Umbilical cord (tissue), 2 donors: ENCODE results near the gene OSBPL8. TPM values are rescaled to one million over a fixed set of nuclear protein-coding genes. Genes with fewer than 3 reads are reported as not detected.

Experiments used
- DNase-seq: peaks from one replicate; pipeline ENCODE4 v3.0.0-alpha.2; 2015; ENCODE audit warnings: low spot score
- total RNA-seq: library from RNA; depleted of rRNA; stranded (reverse); fragments of >200 nt; gene quantifications from one replicate; pipeline ENCODE4 v1.2.3, GENCODE V29; 2014; ENCODE audit warnings: low replicate concordance; ENCODE audit not compliant: insufficient read depth

OSBPL8 gene
- total RNA-seq, 1 donor from 2014 or later, result 63.8 TPM

GRCh38 chr12:76470028-76470939 is 89.3 kb downstream of the OSBPL8 start:
- peak; percentile 67 for DNase-seq

DNA sequence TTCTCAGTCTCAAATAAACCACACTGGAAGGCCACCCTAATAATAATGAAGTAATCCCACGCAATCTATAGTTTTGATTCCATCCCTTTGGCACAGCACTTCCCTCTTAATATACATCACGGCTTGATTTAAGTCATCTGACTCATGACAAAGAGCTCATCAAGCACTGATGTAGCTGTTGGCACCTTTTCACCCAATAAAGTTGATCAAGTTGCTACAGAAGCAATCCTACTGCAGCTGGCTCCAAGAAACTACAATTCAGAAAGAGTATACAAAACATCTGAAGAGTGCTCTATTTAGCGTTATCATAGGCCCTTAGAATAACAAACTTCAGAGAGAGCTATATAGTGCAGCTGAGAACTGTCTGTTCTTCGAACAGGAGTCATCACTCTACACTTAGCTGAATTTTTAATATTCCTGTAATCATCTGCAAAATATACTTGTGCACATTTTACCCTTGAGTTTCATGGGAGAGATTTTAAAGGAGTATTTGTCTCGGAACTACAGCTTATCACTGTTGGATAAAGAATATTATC is 94.9 kb downstream of the OSBPL8 start:
- DNase-seq, result no peak

DNA sequence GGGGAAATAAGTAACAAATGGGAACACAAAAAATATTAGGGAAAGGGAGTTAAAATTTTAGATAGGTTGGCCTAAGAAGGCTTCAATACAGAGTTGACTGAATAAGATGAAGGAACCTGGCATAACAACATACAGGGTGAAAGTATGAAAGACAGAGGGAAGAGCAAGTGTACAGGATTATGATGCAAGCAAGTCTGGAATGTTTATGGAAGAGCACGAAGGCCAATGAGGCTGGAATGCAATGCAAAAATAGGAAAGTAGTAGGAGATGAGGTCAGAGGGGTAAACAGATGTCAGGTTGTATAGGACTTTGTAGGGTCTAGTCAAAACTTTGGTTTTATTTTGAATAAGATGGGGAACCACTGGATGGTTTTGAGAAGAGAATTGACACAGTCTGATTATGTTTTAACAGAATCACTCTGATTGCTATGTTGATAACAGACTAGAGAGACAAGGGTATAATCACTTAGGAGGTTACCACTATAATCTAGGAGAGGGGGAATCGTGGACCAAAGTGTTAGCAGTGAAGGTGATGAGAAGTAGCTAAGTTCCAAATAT is 96.8 kb downstream of the OSBPL8 start:
- DNase-seq, result no peak

- no peak for DNase-seq
Measured at GRCh38 chr12:76460807-76461206, 98.8 kb downstream of the OSBPL8 start.

GRCh38 chr12:76457818-76458217 is 101.8 kb downstream of the OSBPL8 start:
- no peak for DNase-seq

- DNase-seq, result no peak
Measured at GRCh38 chr12:76457010-76457409, 102.6 kb downstream of the OSBPL8 start.

DNA sequence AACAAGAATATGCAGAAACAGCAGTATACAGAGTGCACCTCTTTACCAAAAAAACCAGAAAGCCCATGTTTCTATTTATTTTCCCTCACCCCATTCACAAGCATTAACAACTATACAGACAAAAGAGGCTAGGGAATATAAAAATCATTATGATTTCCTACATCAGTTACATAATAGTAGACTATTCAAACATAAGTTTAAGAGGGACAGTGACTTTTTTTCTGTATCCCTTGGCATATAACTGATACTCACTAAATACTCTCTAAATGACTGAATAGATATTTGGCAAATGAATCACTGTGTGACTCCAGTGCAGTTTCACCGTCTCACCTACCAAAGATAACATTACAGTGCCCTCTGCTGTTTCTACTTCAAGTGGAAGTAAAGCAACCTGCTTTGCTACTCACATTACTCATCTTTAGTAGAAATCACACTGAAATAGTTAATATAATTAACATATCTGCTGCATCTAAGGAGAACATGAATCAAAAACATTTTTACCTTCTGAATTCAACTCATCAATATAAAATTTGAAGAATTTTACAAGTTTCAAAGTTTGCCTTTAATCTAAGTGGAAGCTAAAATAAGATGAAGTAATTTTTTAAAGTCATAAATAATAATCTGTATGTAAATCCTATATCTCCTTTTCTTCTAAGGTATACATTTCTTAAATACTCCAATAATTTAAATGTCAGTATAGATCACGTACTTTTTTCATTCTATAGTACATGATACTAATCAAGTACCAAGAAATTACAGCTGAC is 103.8 kb downstream of the OSBPL8 start:
- DNase-seq, result peak; percentile 77

- no peak for DNase-seq
Measured at GRCh38 chr12:76451528-76451927, 108.0 kb downstream of the OSBPL8 start.

DNA sequence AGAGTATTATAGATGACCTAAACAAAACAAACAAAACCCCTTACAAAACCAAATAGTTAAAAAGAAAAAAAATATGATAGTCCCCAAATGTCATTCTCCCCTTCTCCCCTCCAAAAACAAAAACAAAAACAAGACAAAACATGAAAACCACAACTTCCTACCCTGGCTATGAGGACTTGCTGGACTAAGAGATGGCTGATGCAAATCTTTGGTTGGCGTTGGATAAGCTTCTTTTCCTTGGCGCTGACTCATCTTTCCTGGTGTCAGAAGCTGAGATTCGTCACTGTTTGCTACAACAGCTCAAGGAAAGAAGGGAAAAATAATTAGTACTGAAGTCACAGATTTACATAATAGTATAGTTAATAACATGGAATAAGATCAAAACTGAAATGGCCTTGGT is 108.9 kb downstream of the OSBPL8 start:
- no peak for DNase-seq

DNA sequence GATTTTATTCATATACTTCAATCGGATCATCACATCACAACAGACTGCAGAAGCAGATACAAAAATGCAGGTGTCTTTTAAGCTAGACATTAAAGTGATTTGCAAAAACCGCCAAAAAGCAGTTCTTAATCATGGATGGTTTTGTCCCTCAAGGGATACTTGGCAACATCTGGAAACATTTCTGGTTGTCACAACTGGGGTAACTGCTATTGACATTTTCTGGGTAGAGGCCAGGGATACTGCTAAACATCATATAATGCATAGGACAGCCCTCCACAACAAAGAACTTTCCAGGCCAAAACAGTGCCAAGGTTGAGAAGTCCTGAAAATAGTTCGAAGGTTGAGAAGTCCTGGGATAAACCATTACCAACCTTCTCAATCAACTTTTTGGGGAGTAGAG is 109.6 kb downstream of the OSBPL8 start:
- DNase-seq, result no peak

- DNase-seq, result no peak
Measured at GRCh38 chr12:76449583-76449982, 110.0 kb downstream of the OSBPL8 start.

DNA sequence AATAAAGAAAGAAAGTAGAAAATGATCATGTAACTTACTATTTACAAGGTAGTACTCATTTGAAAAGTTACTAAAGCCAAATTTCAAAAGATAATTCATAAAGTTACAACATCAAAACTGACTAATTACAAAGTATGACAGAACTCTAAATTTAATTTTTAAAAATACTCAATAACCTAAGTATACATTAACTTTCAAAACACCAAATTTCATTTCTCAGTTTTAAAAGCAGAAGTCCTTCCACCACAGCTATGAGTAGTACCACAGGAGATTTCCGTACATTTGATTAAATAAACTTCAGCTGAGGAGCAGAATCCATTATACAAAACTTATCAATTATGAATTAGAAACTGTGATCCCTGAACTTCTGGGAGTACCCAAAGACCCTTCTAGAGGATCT is 110.6 kb downstream of the OSBPL8 start:
- DNase-seq, result no peak

DNA sequence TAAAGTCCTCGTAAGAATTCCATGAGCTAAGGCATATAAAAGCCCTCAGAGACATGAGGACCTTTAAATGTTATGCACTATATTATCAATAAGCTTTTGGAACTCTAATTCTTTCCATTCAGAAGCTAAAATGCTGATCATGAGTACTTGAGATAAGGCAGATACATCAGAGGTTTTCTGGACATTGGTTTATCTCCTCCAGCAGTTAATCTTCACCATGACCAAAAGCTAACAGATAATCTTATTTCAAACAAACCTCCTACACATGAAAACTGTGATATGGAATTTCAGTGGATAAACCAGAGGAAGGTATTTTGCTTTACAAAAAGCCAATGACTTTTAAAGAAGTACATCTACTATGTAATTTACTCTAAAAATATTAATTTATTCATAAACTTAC is 113.5 kb downstream of the OSBPL8 start:
- DNase-seq, result peak; percentile 13

DNA sequence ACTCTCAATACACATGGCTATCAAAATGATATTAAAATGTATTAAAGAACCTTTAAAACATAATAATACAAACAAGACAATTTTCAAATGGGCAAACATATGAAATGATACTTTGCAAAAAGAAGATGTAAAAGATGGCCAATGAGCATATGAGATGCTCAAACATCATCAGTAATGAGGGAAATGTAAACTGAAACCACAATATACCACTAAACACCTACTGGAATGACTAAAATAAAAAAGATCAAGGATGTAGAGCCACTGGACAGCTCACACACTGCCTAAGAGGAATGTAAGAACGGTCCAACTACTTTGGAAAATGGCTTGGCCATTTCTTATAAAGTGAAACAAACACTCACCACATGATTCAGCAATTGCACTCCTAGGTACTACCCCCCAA is 114.1 kb downstream of the OSBPL8 start:
- DNase-seq, result no peak

DNA sequence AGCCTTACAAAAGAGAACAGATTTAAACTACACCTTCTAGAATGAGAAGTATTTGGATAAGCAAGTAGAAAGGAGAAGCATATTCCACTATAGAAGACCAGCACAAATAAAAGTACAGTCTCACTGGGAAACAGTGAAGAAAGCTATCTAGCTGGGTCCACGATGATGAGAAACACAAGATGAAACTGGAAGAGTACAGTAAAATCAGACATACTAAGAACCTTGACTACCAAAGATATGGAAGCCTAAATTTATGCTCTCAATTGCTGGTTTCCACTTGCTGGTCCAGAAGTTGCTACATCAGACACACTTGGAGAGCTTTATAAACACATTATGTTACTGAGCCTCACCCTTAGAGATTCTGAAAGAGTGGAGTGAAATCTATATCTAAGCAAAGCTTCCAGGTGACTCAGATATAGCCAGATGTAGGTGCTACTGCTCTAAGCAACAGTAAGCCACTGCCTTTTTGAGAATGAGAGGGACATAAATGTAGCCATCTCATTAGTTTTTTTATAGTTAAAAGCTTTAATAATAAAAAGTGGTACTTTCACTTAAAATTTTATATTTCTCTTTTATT is 115.1 kb downstream of the OSBPL8 start:
- DNase-seq, result no peak

DNA sequence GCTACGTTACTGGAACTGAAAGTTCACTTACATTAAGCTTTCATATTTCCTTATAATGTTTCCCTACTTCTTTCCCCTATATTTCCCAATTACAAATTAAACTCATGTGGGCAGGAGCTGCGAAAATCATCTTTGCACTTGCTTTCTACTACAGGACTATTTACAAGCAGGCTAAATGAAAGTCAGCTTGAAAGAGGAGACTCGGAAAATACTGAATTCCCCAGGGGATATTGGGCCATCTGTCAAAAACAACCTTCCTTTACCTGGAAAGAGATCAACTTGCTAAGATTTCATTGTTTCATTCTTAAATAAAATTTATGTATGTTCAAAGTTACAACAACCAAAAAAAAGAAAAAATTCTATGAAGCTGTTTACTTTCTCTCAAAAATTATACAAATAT is 118.6 kb downstream of the OSBPL8 start:
- DNase-seq, result no peak

DNA sequence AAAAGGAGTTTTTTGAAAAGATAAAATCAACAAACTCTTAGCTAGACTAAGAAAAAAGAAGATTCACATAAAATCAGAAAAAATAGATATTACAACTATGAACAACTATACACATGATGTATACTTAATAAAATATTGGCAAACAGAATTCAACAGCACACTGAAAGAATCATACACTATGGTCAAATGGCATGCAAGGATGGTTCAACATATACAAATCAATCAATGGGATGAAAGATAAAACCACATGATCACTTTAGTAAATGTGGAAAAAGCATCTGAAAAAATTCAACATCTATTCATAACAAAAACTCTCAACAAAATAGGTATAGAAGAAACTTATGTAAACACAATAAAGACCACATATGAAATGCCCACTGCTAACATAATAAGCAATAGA is 126.8 kb downstream of the OSBPL8 start:
- no peak for DNase-seq

DNA sequence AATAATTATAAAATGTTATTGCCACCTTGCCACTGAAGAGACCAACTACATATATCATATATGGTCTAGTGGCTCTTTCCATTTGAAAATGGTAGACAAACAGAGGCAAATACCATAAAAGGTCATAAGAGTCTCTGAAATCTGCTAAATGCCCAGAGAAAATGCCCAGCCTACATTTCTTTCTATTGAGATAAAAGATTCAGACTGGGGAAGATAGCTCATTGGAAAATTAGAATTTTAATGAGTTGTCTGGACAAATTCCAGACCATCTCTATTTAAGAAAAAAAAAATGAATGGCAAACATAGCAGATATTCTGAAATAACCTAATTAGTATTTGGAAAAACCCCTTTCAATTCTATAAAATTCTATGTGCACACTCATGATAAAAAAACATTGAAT is 131.5 kb downstream of the OSBPL8 start:
- DNase-seq, result peak; percentile 14

- no peak for DNase-seq
Measured at GRCh38 chr12:76426160-76426559, 133.4 kb downstream of the OSBPL8 start.

GRCh38 chr12:76424941-76425340 is 134.6 kb downstream of the OSBPL8 start:
- DNase-seq, result no peak

- peak; percentile 70 for DNase-seq
Measured at GRCh38 chr12:76422543-76423438, 136.8 kb downstream of the OSBPL8 start.
